HCT116 (cell line): Measurements from ENCODE around the gene GRIK1. TPM values are rescaled to one million over a fixed set of nuclear protein-coding genes. Genes with fewer than 3 reads are reported as not detected.

Experiments
- ATAC-seq: fragments of 200-7000 bp; cut with Tn5 transposase; 2 replicates; pipeline ENCODE4 v1.9.1; 2020; ENCODE audit warnings: mild to moderate bottlenecking, moderate library complexity
- BruUV-seq: library from RNA; stranded (reverse); fragments of 400-500 nt; replicated peaks from 2 replicates; lab custom pipeline; 2021; lab: Mats Ljungman, UMichigan
- CTCF ChIA-PET: fragments of 300-600 bp; sonication (Branson Sonifier 250); formaldehyde crosslinking; loops from one replicate; lab custom pipeline; 2021; ENCODE audit warnings: antibody characterized with exemption; lab: Charles Lee
- POLR2A ChIA-PET: fragments of 300-600, 350-600 bp; sonication (Branson Sonifier 250); formaldehyde crosslinking; loops from one replicate; lab custom pipeline; 2021; ENCODE audit warnings: antibody characterized with exemption; lab: Charles Lee
- RAD21 ChIA-PET, 2 experiments: fragments of 300-600 bp; sonication (Branson Sonifier 250); formaldehyde crosslinking; loops; one replicate each; lab custom pipeline; 2023; ENCODE audit warnings: low total read pairs in 2 of 2; ENCODE audit not compliant: uncharacterized antibody in 2 of 2, unreplicated experiment in 2 of 2, low non-redundant PET in 1 of 2; lab: Charles Lee
- DNase-seq: peaks from one replicate; pipeline ENCODE4 v3.0.0-alpha.2; 2010; ENCODE audit warnings: low read depth, low spot score
- H2AFZ ChIP-seq: fragments of 200-600 bp; shearing (Covaris generic), sonication (generic); 2 replicates; pipeline ENCODE4 v1.6.1; 2017; ENCODE audit warnings: low read depth, mixed run types, mixed read lengths, antibody characterized with exemption, low read length; ENCODE audit not compliant: poor library complexity, severe bottlenecking
- H3K27ac ChIP-seq: 2 replicates; pipeline ENCODE4 v1.5.1; 2012; ENCODE audit warnings: low read depth, low read length
- H3K27me3 ChIP-seq: fragments of 200-600 bp; sonication (generic); 2 replicates; pipeline ENCODE4 v1.6.1; 2016; ENCODE audit warnings: mixed run types, low read length, mixed read lengths; ENCODE audit not compliant: insufficient read depth
- H3K36me3 ChIP-seq, 2 experiments: fragments of 200-500 bp in 1 of 2; fragments of 200-600 bp in 1 of 2; sonication (Bioruptor generic) in 1 of 2; sonication (generic) in 1 of 2; 2 replicates each; pipeline versions ENCODE4 v1.5.1 to v1.6.1; 2014 to 2016; ENCODE audit warnings: low read length in 2 of 2, inconsistent platforms in 1 of 2, mixed read lengths in 1 of 2, mixed run types in 1 of 2; ENCODE audit not compliant: insufficient read depth in 2 of 2, control insufficient read depth in 1 of 2
- H3K4me1 ChIP-seq, 2 experiments: fragments of 200-600 bp in 1 of 2; sonication (generic) in 1 of 2; 2 replicates each; pipeline versions ENCODE4 v1.5.1 to v1.6.1; 2012 to 2017; ENCODE audit warnings: low read length in 2 of 2, inconsistent platforms in 1 of 2, mild to moderate bottlenecking in 1 of 2, mixed read lengths in 1 of 2, mixed run types in 1 of 2, moderate library complexity in 1 of 2; ENCODE audit not compliant: insufficient read depth in 2 of 2, control insufficient read depth in 1 of 2
- H3K4me2 ChIP-seq: fragments of 200-600 bp; sonication (generic); 2 replicates; pipeline ENCODE4 v1.6.1; 2017; ENCODE audit warnings: mixed run types, low read length, mixed read lengths
- H3K4me3 ChIP-seq, 2 experiments: fragments of 200-600 bp in 1 of 2; sonication (generic) in 1 of 2; replicated peaks in 1 of 2; 2 replicates each; pipeline ENCODE4 v1.5.1; 2011 to 2016; ENCODE audit warnings: low read length in 2 of 2, control low read depth in 1 of 2, low read depth in 1 of 2, mild to moderate bottlenecking in 1 of 2, mixed read lengths in 1 of 2, mixed run types in 1 of 2
- H3K79me2 ChIP-seq: fragments of 200-600 bp; sonication (generic); 2 replicates; pipeline ENCODE4 v1.6.1; 2017; ENCODE audit warnings: mild to moderate bottlenecking, mixed run types, low read length, moderate library complexity, mixed read lengths; ENCODE audit not compliant: insufficient read depth
- H3K9ac ChIP-seq: fragments of 200-600 bp; sonication (generic); 2 replicates; pipeline ENCODE4 v1.6.1; 2016; ENCODE audit warnings: low read length, mixed read lengths
- H3K9me2 ChIP-seq: fragments of 200-600 bp; sonication (generic), shearing (Covaris generic); 2 replicates; pipeline ENCODE4 v1.6.1; 2017; ENCODE audit warnings: mixed run types, mild to moderate bottlenecking, moderate library complexity; ENCODE audit not compliant: insufficient read depth
- H3K9me3 ChIP-seq, 2 experiments: fragments of 200-500 bp in 1 of 2; fragments of 200-600 bp in 1 of 2; sonication (Bioruptor generic) in 1 of 2; sonication (generic) in 1 of 2; 2 replicates each; pipeline ENCODE4 v1.6.1; 2014 to 2017; ENCODE audit warnings: low read length in 2 of 2, mixed read lengths in 2 of 2, inconsistent platforms in 1 of 2, low read depth in 1 of 2, mild to moderate bottlenecking in 1 of 2, mixed run types in 1 of 2, moderate library complexity in 1 of 2; ENCODE audit not compliant: control insufficient read depth in 1 of 2, insufficient read depth in 1 of 2
- H4K20me1 ChIP-seq: fragments of 200-600 bp; sonication (generic), shearing (Covaris generic); 2 replicates; pipeline ENCODE4 v1.6.1; 2017; ENCODE audit warnings: mixed run types, mild to moderate bottlenecking, moderate library complexity; ENCODE audit not compliant: insufficient read depth
- CBX3 ChIP-seq: IDR thresholded peaks from 2 replicates; pipeline ENCODE4 v1.6.1; 2012; ENCODE audit warnings: low read depth
- CEBPB ChIP-seq: IDR thresholded peaks from 2 replicates; pipeline ENCODE4 v1.6.1; 2012; ENCODE audit warnings: low read depth
- EGR1 ChIP-seq: IDR thresholded peaks from 2 replicates; pipeline ENCODE4 v1.6.1; 2012; ENCODE audit warnings: low read depth
- ELF1 ChIP-seq: IDR thresholded peaks from 2 replicates; pipeline ENCODE4 v1.6.1; 2012; ENCODE audit warnings: low read depth, borderline replicate concordance
- FOSL1 ChIP-seq: IDR thresholded peaks from 2 replicates; pipeline ENCODE4 v1.6.1; 2012; ENCODE audit warnings: low read depth
- JUND ChIP-seq: IDR thresholded peaks from 2 replicates; pipeline ENCODE4 v1.6.1; 2012
- POLR2A ChIP-seq: IDR thresholded peaks from 2 replicates; pipeline ENCODE4 v1.7.0; 2011; ENCODE audit warnings: borderline replicate concordance; ENCODE audit not compliant: insufficient read depth, insufficient read length; ENCODE audit errors: extremely low read depth
- SIN3A ChIP-seq: IDR thresholded peaks from 2 replicates; pipeline ENCODE4 v1.6.1; 2012; ENCODE audit warnings: low read depth
- SP1 ChIP-seq: IDR thresholded peaks from 2 replicates; pipeline ENCODE4 v1.6.1; 2012; ENCODE audit warnings: low read depth
- SRF ChIP-seq: IDR thresholded peaks from 2 replicates; pipeline ENCODE4 v1.6.1; 2012; ENCODE audit warnings: low read depth
- TCF7L2 ChIP-seq: IDR thresholded peaks from 2 replicates; pipeline ENCODE4 v1.7.0; 2011; ENCODE audit warnings: borderline replicate concordance, inconsistent platforms; ENCODE audit not compliant: insufficient read depth, insufficient read length; ENCODE audit errors: extremely low read depth
- ZNF274 ChIP-seq: fragments of 200-500 bp; sonication (Bioruptor generic); IDR thresholded peaks from 2 replicates; pipeline ENCODE4 v1.6.1; 2014; ENCODE audit warnings: mild to moderate bottlenecking, low read depth, low read length, inconsistent platforms
- intact Hi-C: fragments of 100-400 bp; cut with micrococcal nuclease; formaldehyde crosslinking; loops from 2 replicates; pipeline ENCODE4 v1.10.0; 2022
- total RNA-seq: library from RNA; stranded (reverse); gene quantifications from one replicate; pipeline ENCODE4 v1.2.1, GENCODE V29; 2021; ENCODE audit not compliant: unreplicated experiment
- TF ChIP-seq, protein P1 (sequence below): IDR thresholded peaks from 2 replicates; pipeline ENCODE4 v1.6.1; 2011; ENCODE audit warnings: mild to moderate bottlenecking, low read length, moderate library complexity; ENCODE audit not compliant: insufficient replicate concordance; ENCODE audit errors: extremely low read depth
- TF ChIP-seq, protein P2 (sequence below): IDR thresholded peaks from 2 replicates; pipeline ENCODE4 v1.6.1; 2012
- TF ChIP-seq, protein P3 (sequence below): IDR thresholded peaks from 2 replicates; pipeline ENCODE4 v1.6.1; 2012; ENCODE audit warnings: low read depth

GRIK1 gene
- total RNA-seq, 1 experiment from 2014 or later: not detected

DNA sequence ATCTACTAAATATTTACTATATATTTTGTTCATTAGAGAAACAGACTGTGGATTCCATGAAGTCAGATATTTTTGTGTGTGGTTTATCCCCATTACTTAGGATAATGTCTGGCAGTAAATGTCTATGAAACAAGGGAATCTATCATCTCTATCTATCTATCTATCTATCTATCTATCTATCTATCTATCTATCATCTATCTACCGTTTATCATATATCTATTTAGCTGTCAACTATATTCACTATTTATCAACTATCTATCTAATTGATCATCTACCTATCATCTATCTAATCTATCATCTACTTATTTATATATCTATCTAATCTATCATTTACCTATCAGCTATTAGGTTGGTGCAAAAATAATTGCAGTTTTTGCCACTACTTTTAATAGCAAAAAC is 255.7 kb downstream of the GRIK1 start:
- ChIA-PET CTCF (no interaction called here), RAD21 (no interaction called here), POLR2A (no interaction called here)
- Histone ChIP-seq H3K79me2 (no peaks in the 10 kb centered on the region), H3K36me3 (no peaks in the 10 kb centered on the region), H3K4me3 (no peak overlapping the region), H3K9me2 (no peaks in the 10 kb centered on the region), H3K27ac (no peak overlapping the region), H3K9me3 (peaks cover 0 to 12% of the 10 kb centered on the region in 2 experiments; a peak in 1 of 4 replicates), H3K4me2 (no peak overlapping the region), H4K20me1 (no peaks in the 10 kb centered on the region), H3K9ac (no peak overlapping the region), H3K27me3 (no peaks in the 10 kb centered on the region), H3K4me1 (no peaks in the 10 kb centered on the region), H2AFZ (no peak overlapping the region)
- no TSS peak for BruUV-seq
- no peak for TF ChIP-seq POLR2A
- TF ChIP-seq, protein P1, sequence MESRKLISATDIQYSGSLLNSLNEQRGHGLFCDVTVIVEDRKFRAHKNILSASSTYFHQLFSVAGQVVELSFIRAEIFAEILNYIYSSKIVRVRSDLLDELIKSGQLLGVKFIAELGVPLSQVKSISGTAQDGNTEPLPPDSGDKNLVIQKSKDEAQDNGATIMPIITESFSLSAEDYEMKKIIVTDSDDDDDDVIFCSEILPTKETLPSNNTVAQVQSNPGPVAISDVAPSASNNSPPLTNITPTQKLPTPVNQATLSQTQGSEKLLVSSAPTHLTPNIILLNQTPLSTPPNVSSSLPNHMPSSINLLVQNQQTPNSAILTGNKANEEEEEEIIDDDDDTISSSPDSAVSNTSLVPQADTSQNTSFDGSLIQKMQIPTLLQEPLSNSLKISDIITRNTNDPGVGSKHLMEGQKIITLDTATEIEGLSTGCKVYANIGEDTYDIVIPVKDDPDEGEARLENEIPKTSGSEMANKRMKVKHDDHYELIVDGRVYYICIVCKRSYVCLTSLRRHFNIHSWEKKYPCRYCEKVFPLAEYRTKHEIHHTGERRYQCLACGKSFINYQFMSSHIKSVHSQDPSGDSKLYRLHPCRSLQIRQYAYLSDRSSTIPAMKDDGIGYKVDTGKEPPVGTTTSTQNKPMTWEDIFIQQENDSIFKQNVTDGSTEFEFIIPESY: no peak
- TF ChIP-seq SRF: no peak
- no peak for TF ChIP-seq FOSL1
- TF ChIP-seq TCF7L2: no peak
- no peak for TF ChIP-seq ELF1
- TF ChIP-seq, protein P2, sequence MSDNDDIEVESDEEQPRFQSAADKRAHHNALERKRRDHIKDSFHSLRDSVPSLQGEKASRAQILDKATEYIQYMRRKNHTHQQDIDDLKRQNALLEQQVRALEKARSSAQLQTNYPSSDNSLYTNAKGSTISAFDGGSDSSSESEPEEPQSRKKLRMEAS: no peak
- TF ChIP-seq SP1: no peak
- TF ChIP-seq ZNF274: no peak
- TF ChIP-seq EGR1: no peak
- TF ChIP-seq SIN3A: no peak
- TF ChIP-seq CBX3: no peak
- TF ChIP-seq JUND: no peak
- TF ChIP-seq, protein P3, sequence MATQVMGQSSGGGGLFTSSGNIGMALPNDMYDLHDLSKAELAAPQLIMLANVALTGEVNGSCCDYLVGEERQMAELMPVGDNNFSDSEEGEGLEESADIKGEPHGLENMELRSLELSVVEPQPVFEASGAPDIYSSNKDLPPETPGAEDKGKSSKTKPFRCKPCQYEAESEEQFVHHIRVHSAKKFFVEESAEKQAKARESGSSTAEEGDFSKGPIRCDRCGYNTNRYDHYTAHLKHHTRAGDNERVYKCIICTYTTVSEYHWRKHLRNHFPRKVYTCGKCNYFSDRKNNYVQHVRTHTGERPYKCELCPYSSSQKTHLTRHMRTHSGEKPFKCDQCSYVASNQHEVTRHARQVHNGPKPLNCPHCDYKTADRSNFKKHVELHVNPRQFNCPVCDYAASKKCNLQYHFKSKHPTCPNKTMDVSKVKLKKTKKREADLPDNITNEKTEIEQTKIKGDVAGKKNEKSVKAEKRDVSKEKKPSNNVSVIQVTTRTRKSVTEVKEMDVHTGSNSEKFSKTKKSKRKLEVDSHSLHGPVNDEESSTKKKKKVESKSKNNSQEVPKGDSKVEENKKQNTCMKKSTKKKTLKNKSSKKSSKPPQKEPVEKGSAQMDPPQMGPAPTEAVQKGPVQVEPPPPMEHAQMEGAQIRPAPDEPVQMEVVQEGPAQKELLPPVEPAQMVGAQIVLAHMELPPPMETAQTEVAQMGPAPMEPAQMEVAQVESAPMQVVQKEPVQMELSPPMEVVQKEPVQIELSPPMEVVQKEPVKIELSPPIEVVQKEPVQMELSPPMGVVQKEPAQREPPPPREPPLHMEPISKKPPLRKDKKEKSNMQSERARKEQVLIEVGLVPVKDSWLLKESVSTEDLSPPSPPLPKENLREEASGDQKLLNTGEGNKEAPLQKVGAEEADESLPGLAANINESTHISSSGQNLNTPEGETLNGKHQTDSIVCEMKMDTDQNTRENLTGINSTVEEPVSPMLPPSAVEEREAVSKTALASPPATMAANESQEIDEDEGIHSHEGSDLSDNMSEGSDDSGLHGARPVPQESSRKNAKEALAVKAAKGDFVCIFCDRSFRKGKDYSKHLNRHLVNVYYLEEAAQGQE: no peak
- no peak for TF ChIP-seq CEBPB
- DNase-seq: no peak
- ATAC-seq: no peak
- intact Hi-C loops: no loop called here
